Nephron (organoid): ENCODE results near the gene GLOD5.

Source experiments
- H3K27ac Mint-ChIP-seq, 3 experiments: 2 replicates each; pipeline ENCODE4 v1.8.0; 2020; ENCODE audit warnings: mixed read lengths in 3 of 3, mild to moderate bottlenecking in 2 of 3, moderate library complexity in 1 of 3
- H3K27me3 Mint-ChIP-seq: 2 replicates; pipeline ENCODE4 v1.8.0; 2021; ENCODE audit warnings: low read depth, mild to moderate bottlenecking, moderate library complexity, mixed read lengths
- H3K36me3 Mint-ChIP-seq: 2 replicates; pipeline ENCODE4 v1.8.0; 2020; ENCODE audit warnings: low read depth, mixed read lengths
- H3K4me1 Mint-ChIP-seq: 2 replicates; pipeline ENCODE4 v1.8.0; 2020; ENCODE audit warnings: mixed read lengths
- H3K4me3 Mint-ChIP-seq, 3 experiments: 2 replicates each; pipeline ENCODE4 v1.8.0; 2020; ENCODE audit warnings: mild to moderate bottlenecking in 3 of 3, mixed read lengths in 3 of 3, moderate library complexity in 2 of 3
- H3K9me3 Mint-ChIP-seq: 2 replicates; pipeline ENCODE4 v1.8.0; 2020; ENCODE audit warnings: mixed read lengths
- TF ChIP-seq, protein P1 (sequence below), 3 experiments: fragments of 200-600 bp; sonication (generic); IDR thresholded peaks; one replicate each; pipeline ENCODE4 v1.5.0; 2021; ENCODE audit warnings: antibody characterized with exemption in 3 of 3; ENCODE audit not compliant: unreplicated experiment in 3 of 3

The GLOD5 gene

DNA sequence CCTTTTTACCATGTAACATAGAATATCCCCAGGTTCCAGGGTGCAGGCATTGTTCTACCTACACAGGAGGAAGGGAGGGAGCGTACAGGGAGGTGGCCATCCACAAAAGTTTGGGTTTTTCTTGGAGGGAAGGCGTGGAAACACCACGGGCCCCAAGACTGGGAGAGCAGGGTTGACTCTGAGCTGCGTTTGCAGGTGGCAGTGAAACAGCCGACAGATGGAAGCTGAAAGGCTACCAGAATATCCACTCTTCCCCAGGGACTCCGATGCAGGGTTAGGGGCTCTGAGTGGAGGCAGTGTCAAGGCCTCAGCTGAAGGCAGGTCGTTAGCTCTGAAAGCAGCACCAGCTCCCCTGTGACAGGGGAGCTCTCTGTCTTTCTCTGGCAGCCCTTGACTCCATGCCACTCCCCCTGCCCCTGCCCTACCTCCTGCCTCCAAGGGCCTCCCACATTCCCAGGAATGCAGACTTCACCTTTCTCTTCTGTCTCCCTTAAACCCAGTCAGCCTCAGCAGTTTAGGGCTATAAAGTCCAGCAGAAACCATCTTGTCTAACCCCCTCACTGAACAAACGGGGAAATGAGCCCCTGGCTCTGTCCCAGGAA lies 14.0 kb upstream of the GLOD5 start:
- Mint-ChIP-seq H3K36me3 (no peaks in the 10 kb centered on the region), H3K27me3 (peaks cover 3% of the 10 kb centered on the region), H3K27ac (peak overlapping the region in 2 of 3 experiments; percentile 69 to 86), H3K9me3 (peaks cover 6% of the 10 kb centered on the region), H3K4me1 (no peaks in the 10 kb centered on the region), H3K4me3 (no peak overlapping the region)
- TF ChIP-seq, protein P1, sequence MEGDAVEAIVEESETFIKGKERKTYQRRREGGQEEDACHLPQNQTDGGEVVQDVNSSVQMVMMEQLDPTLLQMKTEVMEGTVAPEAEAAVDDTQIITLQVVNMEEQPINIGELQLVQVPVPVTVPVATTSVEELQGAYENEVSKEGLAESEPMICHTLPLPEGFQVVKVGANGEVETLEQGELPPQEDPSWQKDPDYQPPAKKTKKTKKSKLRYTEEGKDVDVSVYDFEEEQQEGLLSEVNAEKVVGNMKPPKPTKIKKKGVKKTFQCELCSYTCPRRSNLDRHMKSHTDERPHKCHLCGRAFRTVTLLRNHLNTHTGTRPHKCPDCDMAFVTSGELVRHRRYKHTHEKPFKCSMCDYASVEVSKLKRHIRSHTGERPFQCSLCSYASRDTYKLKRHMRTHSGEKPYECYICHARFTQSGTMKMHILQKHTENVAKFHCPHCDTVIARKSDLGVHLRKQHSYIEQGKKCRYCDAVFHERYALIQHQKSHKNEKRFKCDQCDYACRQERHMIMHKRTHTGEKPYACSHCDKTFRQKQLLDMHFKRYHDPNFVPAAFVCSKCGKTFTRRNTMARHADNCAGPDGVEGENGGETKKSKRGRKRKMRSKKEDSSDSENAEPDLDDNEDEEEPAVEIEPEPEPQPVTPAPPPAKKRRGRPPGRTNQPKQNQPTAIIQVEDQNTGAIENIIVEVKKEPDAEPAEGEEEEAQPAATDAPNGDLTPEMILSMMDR (IDR thresholded peaks at IDR 0.05; ENCODE audit: unreplicated experiment in 3 of 3), result no peak

DNA sequence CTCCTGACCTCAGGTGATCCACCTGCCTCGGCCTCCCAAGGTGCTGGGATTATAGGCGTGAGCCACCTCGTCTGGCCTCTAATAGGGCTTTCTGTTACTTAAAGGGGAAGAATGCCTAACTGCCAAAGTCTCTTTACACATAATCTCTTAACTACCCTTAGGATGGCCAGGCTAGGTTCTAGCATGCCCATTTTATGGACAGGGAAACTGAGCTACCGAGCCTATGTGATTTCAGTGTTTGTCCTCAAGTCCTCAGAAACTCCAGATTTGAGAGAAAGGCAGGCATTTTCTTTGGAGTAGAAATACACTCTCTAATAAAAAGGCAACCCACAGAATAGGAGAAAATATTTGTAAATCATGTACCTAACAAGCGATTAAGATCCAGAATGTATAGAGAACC lies 12.4 kb upstream of the GLOD5 start:
- Mint-ChIP-seq H3K9me3 (peaks cover 6% of the 10 kb centered on the region), H3K36me3 (no peaks in the 10 kb centered on the region), H3K27me3 (peaks cover 3% of the 10 kb centered on the region), H3K4me1 (no peaks in the 10 kb centered on the region), H3K4me3 (no peak overlapping the region), H3K27ac (no peak overlapping the region)
- TF ChIP-seq, protein P1 (IDR thresholded peaks at IDR 0.05; ENCODE audit: unreplicated experiment in 3 of 3), result no peak

DNA sequence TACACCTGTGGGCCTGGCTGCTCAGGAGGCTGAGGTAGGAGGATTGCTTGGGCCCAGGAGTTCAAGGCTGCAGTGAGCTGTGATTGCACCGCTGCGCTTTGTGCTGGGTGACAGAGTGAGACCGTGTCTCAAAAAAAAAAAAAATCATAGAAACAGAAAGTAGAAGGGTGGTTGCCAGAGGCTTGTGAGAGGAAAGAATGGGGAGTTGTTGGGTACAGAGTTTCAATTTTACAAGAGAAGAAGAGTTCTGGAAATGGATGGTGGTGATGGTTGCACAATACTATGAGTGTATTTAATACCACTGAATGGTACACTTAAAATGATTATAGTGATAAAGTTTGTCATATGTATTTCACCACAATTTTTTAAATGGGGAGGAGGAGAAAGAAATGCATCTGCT lies 10.2 kb upstream of the GLOD5 start:
- Mint-ChIP-seq H3K27me3 (peaks cover 3% of the 10 kb centered on the region), H3K4me1 (no peaks in the 10 kb centered on the region), H3K27ac (no peak overlapping the region), H3K36me3 (no peaks in the 10 kb centered on the region), H3K4me3 (no peak overlapping the region), H3K9me3 (peaks cover 10% of the 10 kb centered on the region)
- TF ChIP-seq, protein P1 (IDR thresholded peaks at IDR 0.05; ENCODE audit: unreplicated experiment in 3 of 3), result no peak

DNA sequence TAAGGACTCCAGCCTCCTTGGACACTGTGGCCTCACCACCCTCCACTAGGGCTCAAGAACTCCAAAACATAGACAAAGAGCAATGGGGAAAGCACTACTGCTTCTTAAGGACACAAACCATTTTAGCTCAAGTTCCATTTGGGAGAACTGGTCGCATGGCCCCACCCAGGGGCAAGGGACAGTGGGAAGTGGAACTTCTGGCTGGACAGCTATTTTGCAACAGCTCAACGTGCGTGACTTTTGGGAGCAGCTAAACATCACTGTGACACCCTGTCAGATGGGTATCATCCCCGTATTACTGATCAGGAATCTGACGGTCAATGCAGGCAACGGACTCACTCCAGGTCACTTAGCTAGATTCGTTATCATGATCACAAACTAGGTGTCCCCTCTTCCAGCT lies 9.0 kb upstream of the GLOD5 start:
- H3K4me1 Mint-ChIP-seq, result no peaks in the 10 kb centered on the region
- peaks cover 10% of the 10 kb centered on the region for H3K9me3 Mint-ChIP-seq
- H3K4me3 Mint-ChIP-seq, result no peak overlapping the region
- peaks cover 3% of the 10 kb centered on the region for H3K27me3 Mint-ChIP-seq
- H3K27ac Mint-ChIP-seq, result no peak overlapping the region
- TF ChIP-seq, protein P1 (IDR thresholded peaks at IDR 0.05; ENCODE audit: unreplicated experiment in 3 of 3), result no peak
- no peaks in the 10 kb centered on the region for H3K36me3 Mint-ChIP-seq

DNA sequence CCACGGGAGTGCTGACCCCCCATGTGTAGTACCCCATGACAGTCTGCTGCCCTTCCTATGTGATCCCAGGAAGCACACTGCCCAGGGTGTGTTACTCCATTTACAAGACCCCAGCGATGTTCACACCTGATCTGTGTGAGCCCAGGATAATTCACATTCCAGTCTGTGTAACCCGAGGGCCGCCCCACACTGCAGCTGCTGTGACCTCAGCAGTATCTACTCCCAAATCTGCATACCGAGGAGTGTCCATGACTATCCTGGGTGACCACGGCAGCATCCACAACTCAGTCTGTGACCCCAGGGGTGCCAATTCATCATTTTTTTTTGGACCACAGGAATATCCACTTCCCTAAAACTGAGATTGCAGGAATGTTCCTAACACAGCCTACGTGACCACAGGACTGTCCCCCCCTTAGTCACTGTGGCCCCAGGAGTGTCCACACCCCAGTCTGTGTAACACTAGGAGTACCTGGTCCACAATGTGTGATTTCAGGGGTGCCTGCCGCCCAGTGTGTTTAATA lies 7.8 kb upstream of the GLOD5 start:
- Mint-ChIP-seq H3K4me3 (no peak overlapping the region), H3K27ac (no peak overlapping the region), H3K9me3 (peaks cover 7% of the 10 kb centered on the region), H3K27me3 (no peaks in the 10 kb centered on the region), H3K4me1 (no peaks in the 10 kb centered on the region), H3K36me3 (no peaks in the 10 kb centered on the region)
- TF ChIP-seq, protein P1 (IDR thresholded peaks at IDR 0.05; ENCODE audit: unreplicated experiment in 3 of 3), result no peak

DNA sequence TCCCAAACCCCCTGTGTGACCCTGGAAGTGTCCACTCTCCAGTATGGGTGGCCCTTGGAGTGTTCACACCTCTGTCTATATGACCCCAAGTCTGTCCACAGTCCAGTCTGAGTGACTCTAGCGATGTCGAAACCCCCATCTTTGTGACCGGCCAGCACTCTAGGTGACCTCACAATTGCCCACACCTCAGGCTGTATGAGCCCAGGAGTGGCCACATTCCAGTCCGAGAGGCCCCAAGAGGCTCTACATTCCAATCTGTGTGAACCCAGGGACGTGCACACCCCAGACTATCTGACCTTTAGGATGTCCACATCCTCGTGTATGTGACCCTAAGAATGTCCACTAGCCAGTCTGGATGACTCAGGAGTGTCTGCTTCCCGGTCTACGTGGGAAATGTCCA lies 7.3 kb upstream of the GLOD5 start:
- H3K36me3 Mint-ChIP-seq, result no peaks in the 10 kb centered on the region
- TF ChIP-seq, protein P1 (IDR thresholded peaks at IDR 0.05; ENCODE audit: unreplicated experiment in 3 of 3), result no peak
- H3K27ac Mint-ChIP-seq, result no peak overlapping the region
- H3K4me1 Mint-ChIP-seq, result no peaks in the 10 kb centered on the region
- H3K4me3 Mint-ChIP-seq, result no peak overlapping the region
- peaks cover 7% of the 10 kb centered on the region for H3K9me3 Mint-ChIP-seq
- H3K27me3 Mint-ChIP-seq, result no peaks in the 10 kb centered on the region
